ENCODE results near the gene REPS1.

DNA sequence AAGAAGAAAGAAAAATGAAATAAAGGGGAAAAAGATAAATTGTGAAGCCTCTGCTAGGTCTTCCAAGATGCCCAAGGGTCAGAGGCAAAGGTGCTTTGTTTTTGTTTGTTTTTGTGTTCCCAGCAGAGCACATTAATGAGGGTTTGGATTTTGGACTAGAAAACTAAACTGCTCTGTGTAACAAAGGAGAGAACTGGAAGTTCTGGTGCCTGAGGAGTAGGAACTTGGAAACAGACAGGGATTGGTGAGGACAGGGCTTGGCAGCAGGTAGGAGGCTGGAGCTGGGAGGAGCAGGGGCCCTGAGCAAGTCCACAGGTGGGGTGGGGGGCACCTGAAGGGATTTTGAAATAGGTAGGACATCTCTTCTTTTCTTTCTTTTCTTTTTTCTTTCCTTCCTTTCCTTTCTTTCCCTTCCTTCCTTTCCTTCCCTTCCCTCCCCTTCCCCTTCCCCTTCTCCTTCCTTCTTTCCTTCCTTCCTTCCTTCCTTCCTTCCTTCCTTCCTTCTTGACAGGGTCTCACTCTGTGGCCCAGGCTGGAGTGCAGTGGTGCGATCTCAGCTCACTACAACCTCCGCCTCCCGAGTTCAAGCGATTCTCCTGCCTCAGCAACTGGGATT is 25.2 kb upstream of the REPS1 start:
- TF ChIP-seq GATA2 (IDR thresholded peaks at IDR 0.05; ENCODE audit: low read depth, low read length) (no peak), GATA3 (IDR thresholded peaks at IDR 0.05; ENCODE audit: low read depth, low read length) (no peak)

All from SH-SY5Y (cell line).